ENCODE data around the gene ETHE1. TPM values are rescaled to one million over a fixed set of nuclear protein-coding genes. Genes with fewer than 3 reads are reported as not detected.

ETHE1 gene
- total RNA-seq, 1 experiment from 2014 or later, result 19.0 TPM

DNA sequence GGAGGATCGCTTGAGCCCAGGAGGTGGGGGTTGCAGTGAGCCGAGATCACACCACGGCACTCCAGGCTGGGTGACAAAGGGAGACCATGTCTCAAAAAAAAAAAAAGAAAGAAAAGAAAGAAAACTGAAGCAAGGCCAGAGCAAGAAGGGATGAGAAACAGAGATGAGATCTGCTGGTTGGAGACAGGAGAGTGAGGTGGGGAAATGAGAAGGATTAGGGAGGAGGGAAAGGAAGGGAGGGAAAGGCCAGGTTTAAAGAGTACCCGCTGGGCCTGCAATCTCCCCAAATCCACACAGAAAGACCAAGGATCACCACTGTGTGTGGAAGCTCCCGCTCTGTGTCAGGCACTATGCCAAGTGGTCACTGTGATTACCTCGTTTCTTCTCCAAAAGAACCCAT is 45.3 kb downstream of the ETHE1 start:
- H3K4me1 Mint-ChIP-seq, result no peaks in the 10 kb centered on the region
- no peak for DNase-seq (ENCODE audit: low spot score)
- ATAC-seq, result no peak
- no peak overlapping the region for H3K4me3 Mint-ChIP-seq
- H3K27me3 Mint-ChIP-seq (ENCODE audit: low read depth), result peaks cover 3% of the 10 kb centered on the region; the same call in 1 of the 2 replicates
- no peak for TF ChIP-seq NFE2L1 (CRISPR knock-in tag; IDR thresholded peaks at IDR 0.05)
- no peak for TF ChIP-seq ZNF138 (CRISPR knock-in tag; conservative IDR thresholded peaks at IDR 0.05)
- TF ChIP-seq GRHL2 (CRISPR knock-in tag; IDR thresholded peaks at IDR 0.05; ENCODE audit: insufficient replicate concordance, severe bottlenecking), result no peak
- TF ChIP-seq, protein P1, sequence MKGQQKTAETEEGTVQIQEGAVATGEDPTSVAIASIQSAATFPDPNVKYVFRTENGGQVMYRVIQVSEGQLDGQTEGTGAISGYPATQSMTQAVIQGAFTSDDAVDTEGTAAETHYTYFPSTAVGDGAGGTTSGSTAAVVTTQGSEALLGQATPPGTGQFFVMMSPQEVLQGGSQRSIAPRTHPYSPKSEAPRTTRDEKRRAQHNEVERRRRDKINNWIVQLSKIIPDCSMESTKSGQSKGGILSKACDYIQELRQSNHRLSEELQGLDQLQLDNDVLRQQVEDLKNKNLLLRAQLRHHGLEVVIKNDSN (CRISPR knock-in tag; IDR thresholded peaks at IDR 0.05), result no peak
- TF ChIP-seq, protein P2, sequence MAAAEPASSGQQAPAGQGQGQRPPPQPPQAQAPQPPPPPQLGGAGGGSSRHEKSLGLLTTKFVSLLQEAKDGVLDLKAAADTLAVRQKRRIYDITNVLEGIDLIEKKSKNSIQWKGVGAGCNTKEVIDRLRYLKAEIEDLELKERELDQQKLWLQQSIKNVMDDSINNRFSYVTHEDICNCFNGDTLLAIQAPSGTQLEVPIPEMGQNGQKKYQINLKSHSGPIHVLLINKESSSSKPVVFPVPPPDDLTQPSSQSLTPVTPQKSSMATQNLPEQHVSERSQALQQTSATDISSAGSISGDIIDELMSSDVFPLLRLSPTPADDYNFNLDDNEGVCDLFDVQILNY (CRISPR knock-in tag; IDR thresholded peaks at IDR 0.05), result no peak
- TF ChIP-seq, protein P3, sequence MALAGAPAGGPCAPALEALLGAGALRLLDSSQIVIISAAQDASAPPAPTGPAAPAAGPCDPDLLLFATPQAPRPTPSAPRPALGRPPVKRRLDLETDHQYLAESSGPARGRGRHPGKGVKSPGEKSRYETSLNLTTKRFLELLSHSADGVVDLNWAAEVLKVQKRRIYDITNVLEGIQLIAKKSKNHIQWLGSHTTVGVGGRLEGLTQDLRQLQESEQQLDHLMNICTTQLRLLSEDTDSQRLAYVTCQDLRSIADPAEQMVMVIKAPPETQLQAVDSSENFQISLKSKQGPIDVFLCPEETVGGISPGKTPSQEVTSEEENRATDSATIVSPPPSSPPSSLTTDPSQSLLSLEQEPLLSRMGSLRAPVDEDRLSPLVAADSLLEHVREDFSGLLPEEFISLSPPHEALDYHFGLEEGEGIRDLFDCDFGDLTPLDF (CRISPR knock-in tag; IDR thresholded peaks at IDR 0.05), result no peak
- TF ChIP-seq, protein P4, sequence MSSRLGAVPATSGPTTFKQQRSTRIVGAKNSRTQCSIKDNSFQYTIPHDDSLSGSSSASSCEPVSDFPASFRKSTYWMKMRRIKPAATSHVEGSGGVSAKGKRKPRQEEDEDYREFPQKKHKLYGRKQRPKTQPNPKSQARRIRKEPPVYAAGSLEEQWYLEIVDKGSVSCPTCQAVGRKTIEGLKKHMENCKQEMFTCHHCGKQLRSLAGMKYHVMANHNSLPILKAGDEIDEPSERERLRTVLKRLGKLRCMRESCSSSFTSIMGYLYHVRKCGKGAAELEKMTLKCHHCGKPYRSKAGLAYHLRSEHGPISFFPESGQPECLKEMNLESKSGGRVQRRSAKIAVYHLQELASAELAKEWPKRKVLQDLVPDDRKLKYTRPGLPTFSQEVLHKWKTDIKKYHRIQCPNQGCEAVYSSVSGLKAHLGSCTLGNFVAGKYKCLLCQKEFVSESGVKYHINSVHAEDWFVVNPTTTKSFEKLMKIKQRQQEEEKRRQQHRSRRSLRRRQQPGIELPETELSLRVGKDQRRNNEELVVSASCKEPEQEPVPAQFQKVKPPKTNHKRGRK (CRISPR knock-in tag; IDR thresholded peaks at IDR 0.05; ENCODE audit: borderline replicate concordance), result no peak
- TF ChIP-seq NR2C2 (CRISPR knock-in tag; IDR thresholded peaks at IDR 0.05), result no peak
- TF ChIP-seq GABPB1 (CRISPR knock-in tag; IDR thresholded peaks at IDR 0.05), result no peak
- H3K9me3 Mint-ChIP-seq, result no peaks in the 10 kb centered on the region
- CTCF ChIA-PET, result interaction anchor here (0.9 kb wide), 1 partner anchor 38 kb away, joined by 3 read pairs; no protein-coding TSS in a partner anchor
- H3K36me3 Mint-ChIP-seq, result no peaks in the 10 kb centered on the region
- H3K27ac Mint-ChIP-seq, result no peak overlapping the region
- POLR2A ChIA-PET, result no interaction called here

DNA sequence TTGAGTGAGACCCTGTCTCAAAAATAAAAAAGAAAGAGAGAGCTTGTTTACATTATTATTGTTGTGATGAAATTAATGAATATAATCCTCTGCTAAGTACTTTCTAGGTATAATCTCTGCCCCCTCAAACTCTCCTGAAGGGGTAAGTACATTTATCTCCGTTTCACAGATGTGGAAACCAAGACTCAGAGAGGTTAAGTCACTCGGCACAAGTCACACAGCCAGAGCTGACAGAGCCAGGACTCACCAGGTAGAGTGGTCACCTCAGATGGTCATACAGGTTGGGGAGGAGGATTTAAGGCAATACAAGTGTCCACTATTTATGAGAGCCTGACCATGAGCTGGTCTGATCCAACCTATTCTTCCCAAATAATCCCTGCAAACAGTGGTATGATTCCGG is 46.4 kb downstream of the ETHE1 start:
- no peak for TF ChIP-seq TEAD4 (CRISPR knock-in tag; IDR thresholded peaks at IDR 0.05)
- no peak for TF ChIP-seq NR3C1 (CRISPR knock-in tag; conservative IDR thresholded peaks at IDR 0.05; ENCODE audit: low read depth)
- TF ChIP-seq JUN (CRISPR knock-in tag; IDR thresholded peaks at IDR 0.05), result no peak
- no peak for TF ChIP-seq NR1H2 (CRISPR knock-in tag; IDR thresholded peaks at IDR 0.05)
- no peak for TF ChIP-seq NFE2L1 (CRISPR knock-in tag; IDR thresholded peaks at IDR 0.05)
- TF ChIP-seq TP53 (CRISPR knock-in tag; IDR thresholded peaks at IDR 0.05), result no peak
- TF ChIP-seq, protein P5, sequence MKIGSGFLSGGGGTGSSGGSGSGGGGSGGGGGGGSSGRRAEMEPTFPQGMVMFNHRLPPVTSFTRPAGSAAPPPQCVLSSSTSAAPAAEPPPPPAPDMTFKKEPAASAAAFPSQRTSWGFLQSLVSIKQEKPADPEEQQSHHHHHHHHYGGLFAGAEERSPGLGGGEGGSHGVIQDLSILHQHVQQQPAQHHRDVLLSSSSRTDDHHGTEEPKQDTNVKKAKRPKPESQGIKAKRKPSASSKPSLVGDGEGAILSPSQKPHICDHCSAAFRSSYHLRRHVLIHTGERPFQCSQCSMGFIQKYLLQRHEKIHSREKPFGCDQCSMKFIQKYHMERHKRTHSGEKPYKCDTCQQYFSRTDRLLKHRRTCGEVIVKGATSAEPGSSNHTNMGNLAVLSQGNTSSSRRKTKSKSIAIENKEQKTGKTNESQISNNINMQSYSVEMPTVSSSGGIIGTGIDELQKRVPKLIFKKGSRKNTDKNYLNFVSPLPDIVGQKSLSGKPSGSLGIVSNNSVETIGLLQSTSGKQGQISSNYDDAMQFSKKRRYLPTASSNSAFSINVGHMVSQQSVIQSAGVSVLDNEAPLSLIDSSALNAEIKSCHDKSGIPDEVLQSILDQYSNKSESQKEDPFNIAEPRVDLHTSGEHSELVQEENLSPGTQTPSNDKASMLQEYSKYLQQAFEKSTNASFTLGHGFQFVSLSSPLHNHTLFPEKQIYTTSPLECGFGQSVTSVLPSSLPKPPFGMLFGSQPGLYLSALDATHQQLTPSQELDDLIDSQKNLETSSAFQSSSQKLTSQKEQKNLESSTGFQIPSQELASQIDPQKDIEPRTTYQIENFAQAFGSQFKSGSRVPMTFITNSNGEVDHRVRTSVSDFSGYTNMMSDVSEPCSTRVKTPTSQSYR (CRISPR knock-in tag; IDR thresholded peaks at IDR 0.05), result no peak
- TF ChIP-seq SP1 (CRISPR knock-in tag; conservative IDR thresholded peaks at IDR 0.05), result no peak
- TF ChIP-seq, protein P6, sequence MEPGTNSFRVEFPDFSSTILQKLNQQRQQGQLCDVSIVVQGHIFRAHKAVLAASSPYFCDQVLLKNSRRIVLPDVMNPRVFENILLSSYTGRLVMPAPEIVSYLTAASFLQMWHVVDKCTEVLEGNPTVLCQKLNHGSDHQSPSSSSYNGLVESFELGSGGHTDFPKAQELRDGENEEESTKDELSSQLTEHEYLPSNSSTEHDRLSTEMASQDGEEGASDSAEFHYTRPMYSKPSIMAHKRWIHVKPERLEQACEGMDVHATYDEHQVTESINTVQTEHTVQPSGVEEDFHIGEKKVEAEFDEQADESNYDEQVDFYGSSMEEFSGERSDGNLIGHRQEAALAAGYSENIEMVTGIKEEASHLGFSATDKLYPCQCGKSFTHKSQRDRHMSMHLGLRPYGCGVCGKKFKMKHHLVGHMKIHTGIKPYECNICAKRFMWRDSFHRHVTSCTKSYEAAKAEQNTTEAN (CRISPR knock-in tag; IDR thresholded peaks at IDR 0.05), result no peak
- TF ChIP-seq, protein P1 (CRISPR knock-in tag; IDR thresholded peaks at IDR 0.05), result no peak
- no peak for TF ChIP-seq ZNF317 (CRISPR knock-in tag; IDR thresholded peaks at IDR 0.05; ENCODE audit: borderline replicate concordance, low read depth)
- TF ChIP-seq, protein P7, sequence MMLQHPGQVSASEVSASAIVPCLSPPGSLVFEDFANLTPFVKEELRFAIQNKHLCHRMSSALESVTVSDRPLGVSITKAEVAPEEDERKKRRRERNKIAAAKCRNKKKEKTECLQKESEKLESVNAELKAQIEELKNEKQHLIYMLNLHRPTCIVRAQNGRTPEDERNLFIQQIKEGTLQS (CRISPR knock-in tag; conservative IDR thresholded peaks at IDR 0.05), result no peak
- H3K4me3 Mint-ChIP-seq, result no peak overlapping the region
- peaks cover under 1% of the 10 kb centered on the region; the same call in 1 of the 2 replicates for H3K4me1 Mint-ChIP-seq
- CTCF ChIA-PET, result interaction anchor here (0.5 to 2.5 kb wide), 3 partner anchors 21 to 39 kb away, joined by 3 to 9 read pairs (median 5); no protein-coding TSS in a partner anchor
- H3K27me3 Mint-ChIP-seq (ENCODE audit: low read depth), result peaks cover 12% of the 10 kb centered on the region
- H3K27ac Mint-ChIP-seq, result no peak overlapping the region
- POLR2A ChIA-PET, result no interaction called here
- H3K36me3 Mint-ChIP-seq, result no peaks in the 10 kb centered on the region
- no peaks in the 10 kb centered on the region for H3K9me3 Mint-ChIP-seq
- ATAC-seq, result no peak
- no peak for DNase-seq (ENCODE audit: low spot score)

All from WTC11 (cell line).